GM04504 (cell line): ENCODE results near the gene SPRR2E.
"Not testable (repeated sequence)": the region's sequence is repeated elsewhere in the genome, so short reads cannot be mapped to it uniquely, and the experiment has no call there.

Experiments used
- DNase-seq: peaks from one replicate; pipeline ENCODE4 v3.0.0-alpha.2; 2012; ENCODE audit warnings: low read depth

The SPRR2E gene

GRCh38 chr1:153058826-153059784 is 35.2 kb downstream of the SPRR2E start:
- DNase-seq: no peak

- DNase-seq: no peak
These were observed 36.2 kb downstream of the SPRR2E start for GRCh38 chr1:153058154-153058553.

- no peak for DNase-seq
These were observed 37.0 kb downstream of the SPRR2E start, which contains the start of gene SPRR2A for GRCh38 chr1:153057375-153057774. Gene SPRR2A (minus strand): TSS chr1:153057512. CDS start chr1:153056735, 777 bp downstream.

- DNase-seq: not testable (repeated sequence)
These were observed 38.2 kb downstream of the SPRR2E start for GRCh38 chr1:153056111-153056510.

- DNase-seq: no peak
These were observed 45.1 kb downstream of the SPRR2E start for GRCh38 chr1:153049211-153049610.
